Inferior parietal cortex (tissue), 1 donor: Measurements from ENCODE around the gene STX8.
A peak's percentile ranks its signal among the peaks of the same experiment; 100 is the strongest.
"Not testable (repeated sequence)": the region's sequence is repeated elsewhere in the genome, so short reads cannot be mapped to it uniquely, and the experiment has no call there.

Experiments
- DNase-seq: peaks from one replicate; pipeline ENCODE4 v3.0.0-alpha.2; 2016; ENCODE audit errors: extremely low spot score

The STX8 gene

DNA sequence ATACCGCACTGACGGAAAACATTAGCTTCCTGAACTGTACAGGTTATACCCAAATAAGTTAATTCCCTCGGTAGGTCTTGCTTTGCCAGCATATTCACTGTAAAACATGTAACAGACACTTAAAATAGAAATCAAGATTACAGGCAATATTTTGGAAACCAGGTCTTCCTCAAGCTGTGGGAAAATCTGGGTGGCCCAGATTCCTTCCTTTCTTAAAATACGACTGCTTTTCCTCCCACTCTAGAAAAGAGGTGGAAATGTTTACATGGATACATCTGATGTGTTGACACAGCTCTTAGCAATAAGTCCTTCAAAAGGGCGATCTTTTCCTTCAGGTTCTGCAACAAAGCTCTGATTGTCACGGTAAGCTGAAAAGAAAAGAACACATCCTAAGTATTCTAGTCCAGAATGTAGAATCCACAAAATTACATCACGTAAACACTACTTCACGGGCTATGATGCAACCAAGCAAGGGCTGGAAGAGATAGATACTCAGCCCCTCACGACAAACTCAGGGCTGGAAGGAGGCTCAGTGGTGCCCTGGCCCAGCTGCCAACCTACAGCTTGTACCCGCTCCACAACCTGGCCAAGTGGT lies 18.4 kb downstream of the STX8 start:
- DNase-seq, result peak; percentile 13

DNA sequence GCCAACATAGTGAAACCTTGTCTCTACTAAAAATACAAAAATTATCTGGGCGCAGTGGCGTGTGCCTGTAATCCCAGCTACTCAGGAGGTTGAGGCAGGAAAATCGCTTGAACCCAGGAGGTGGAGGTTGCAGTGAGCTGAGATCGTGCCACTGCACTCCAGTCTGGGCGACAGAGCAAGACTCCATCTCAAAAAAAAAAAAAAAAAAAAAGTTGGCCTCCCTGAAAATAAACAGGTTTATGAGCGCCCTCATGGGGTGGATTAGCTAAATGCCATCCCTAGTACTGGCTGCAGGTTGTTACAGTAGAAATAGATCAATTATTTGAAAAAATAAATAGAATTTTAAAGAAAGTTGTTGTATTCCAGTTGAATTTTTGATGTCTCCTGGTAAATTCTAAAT lies 20.9 kb downstream of the STX8 start:
- DNase-seq, result not testable (repeated sequence)

DNA sequence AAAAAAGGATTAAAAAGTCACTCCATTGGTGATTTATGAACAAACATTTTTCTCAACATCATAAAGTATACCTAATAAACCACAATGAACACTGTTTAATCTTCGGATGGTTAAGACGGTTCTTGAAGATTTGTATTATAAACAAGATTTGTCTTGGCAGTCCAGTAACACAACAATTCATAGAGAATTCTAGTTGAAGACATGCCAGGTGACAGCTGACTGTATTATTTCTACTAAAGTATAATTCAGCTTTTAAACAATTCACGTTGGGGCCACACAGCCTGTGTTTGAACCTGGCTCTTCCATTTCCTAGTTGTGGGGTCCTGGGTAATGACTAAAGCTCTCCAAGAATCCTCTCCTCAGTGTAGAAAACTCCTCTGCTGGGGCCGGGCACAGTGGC lies 22.0 kb downstream of the STX8 start:
- DNase-seq, result no peak

GRCh38 chr17:9553181-9553580 lies 22.4 kb downstream of the STX8 start:
- no peak for DNase-seq

GRCh38 chr17:9549215-9549614 lies 26.4 kb downstream of the STX8 start:
- DNase-seq, result no peak

GRCh38 chr17:9544221-9544620 lies 31.4 kb downstream of the STX8 start:
- DNase-seq, result no peak

DNA sequence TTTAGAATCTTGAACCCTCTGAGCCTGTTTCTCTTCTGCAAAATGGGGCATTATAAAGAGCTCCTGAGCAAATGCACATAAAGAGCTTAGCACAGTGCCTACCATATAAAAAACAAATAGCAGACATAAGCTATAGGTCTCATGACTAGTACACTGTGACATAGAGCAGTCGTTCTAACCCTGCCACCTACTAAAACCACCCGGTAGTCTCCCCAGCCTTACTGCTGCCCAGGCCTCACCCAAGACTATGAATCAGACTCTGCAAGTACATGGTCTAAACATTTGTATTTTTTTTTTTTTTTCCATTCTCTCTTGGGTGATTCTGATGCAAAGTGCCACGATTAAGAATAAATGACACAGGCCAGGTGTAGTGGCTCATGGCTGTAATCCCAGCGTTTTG lies 33.9 kb downstream of the STX8 start:
- DNase-seq, result no peak

GRCh38 chr17:9538626-9539025 lies 37.0 kb downstream of the STX8 start:
- no peak for DNase-seq

GRCh38 chr17:9537177-9537776 lies 38.3 kb downstream of the STX8 start:
- DNase-seq, result no peak

DNA sequence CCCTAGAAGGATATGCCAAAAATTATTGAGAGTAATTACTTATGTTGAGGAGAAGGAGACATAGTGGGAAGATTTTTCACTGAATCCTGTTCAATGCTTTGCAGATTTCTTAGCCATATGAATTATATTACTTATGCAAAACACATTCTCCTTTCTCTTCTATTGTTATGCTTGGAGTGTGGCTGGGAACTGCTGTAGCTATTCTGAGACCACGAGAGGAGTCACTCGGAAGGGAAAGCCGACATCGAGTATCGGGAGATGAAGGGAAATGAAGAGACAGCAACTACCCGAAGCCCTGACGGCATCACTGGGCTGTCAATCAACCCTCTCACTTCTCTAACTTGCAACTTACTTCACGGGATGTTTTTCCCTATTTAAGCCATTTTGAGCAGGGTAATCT lies 39.6 kb downstream of the STX8 start:
- DNase-seq, result no peak

DNA sequence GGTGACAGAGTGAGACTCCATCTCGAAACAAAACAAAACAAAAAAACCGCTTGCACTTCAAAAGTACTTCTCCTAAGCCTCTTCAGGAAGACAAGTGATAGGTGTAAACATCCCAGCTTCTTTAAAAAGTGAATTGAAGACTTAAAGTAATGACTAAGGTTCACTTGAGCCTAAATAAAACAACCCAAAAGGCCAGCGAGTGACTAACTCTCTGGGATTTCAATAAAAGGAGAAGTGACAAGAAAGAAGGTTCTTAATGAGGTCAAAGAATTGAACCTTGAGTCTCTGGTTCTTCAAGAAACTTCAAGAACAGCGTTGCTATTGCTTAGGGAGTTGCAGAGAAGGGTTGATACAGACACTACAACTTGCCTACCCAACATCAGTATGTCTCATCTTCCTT lies 42.2 kb downstream of the STX8 start:
- no peak for DNase-seq

DNA sequence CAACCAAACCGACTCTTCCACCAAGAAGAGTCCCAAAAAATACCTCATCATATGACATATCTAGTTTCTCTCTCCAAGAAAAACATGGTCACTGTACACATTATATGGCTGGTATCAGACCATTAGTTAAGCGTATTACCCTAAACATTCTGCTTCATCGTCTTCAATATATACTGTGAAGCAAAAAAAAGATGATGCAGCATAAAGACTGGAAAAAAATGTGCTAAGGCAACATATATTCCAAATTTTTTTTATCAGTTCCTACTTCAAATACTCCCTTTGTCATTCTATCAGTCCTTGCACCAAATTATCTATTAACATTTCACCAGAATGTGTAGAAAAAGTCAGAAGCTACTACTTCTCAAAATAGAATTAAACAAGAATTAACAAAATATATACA lies 42.9 kb downstream of the STX8 start:
- no peak for DNase-seq

- no peak for DNase-seq
Measured at GRCh38 chr17:9531034-9531433, 44.6 kb downstream of the STX8 start.

DNA sequence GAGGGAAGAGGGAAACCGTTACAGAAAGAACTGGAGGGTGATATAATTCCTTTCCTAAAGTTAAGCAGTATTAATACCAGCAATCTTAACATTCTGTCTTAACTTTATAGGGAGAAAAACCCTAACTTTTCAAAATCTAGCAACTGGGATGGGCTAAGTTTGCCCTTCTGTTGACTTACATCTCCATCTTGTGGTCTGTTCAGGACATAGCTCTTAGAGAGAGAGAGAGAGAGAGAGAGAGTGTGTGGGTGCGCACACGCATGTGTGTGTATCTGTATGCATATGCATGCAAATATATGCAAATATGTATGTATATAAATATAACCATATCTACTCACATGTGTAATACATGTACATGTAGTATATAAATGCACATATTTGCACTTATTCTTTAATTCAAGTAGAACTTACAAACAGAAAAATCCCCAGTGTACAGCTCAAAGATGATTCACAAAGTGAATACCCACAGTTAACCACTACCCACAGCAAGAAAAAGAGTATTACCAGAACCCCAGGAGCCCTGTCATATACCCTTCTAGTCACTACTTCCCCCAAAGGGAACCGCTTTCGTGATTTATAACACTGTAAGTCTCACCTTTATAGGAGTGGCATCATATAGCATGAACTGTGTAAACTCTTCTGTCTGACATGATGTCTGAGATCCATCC lies 46.5 kb downstream of the STX8 start:
- peak; percentile 36 for DNase-seq

GRCh38 chr17:9527788-9528187 lies 47.8 kb downstream of the STX8 start:
- DNase-seq, result no peak

DNA sequence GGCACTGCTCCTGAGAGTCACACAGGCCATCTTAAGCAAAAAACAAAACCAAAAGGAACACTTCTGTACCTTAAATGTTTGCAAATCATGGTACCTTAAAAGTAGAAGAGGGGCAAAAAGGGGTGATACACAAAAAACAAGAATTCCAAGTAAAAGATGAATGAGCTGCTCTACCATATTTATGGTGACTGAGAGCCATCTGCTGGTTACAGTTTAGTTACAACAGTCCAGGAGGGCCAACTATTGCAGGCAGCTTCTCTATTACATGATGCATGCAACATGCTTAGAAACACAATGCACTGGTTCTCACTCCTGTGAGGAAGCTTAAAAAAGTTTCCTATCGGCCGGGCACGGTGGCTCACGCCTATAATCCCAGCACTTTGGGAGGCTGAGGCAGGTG lies 53.5 kb downstream of the STX8 start:
- DNase-seq, result peak; percentile 82

GRCh38 chr17:9521062-9521461 lies 54.6 kb downstream of the STX8 start:
- no peak for DNase-seq

DNA sequence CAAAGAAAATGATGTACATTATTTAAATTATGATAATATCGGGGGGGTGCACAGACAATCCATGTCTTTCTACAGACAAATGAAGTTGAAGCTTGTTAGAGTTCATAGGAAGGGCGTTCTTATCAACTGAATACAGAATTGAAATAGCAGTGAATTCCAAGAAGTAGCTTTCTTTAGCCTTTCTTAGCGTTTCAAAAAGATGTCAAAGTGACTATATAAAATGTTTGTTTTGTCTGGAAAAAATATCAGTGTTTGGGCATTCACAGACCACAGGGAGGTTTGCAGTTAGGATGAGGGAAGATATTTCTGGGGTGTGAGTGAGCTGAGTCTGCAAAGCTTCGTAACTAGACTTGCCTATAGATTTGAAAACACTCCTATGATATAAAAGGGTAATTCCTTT lies 55.0 kb downstream of the STX8 start:
- no peak for DNase-seq

DNA sequence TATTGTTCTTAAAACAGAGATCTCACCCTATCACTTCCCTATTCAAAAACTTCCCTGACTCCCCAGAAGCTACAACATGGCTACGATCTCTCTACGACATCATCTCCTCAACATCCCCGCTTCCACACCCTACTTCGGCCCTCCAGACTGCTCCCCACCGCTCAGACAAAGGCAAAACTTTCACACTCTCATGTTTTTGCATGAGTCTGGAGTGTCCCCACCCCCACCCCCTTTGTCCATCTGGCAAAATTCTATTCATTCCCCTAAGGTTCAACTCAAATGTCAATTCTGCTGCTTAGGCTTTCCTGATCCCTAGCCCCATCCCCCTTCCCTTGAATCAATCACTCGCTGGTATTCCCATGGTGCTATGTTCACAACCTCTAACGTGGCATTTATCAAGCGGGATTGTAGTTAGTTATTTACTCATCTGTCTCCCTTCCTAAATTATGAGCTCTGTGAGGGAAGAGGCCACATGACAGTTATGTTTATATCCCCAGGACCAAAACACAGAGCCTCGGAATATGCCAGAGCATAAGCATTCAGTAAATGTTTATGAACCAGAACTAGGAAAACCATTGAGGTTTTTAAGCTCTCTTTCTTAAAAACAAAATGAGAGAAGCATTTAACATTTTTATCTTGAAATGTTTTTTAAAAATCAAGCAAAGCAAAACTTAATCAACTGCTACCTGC lies 55.9 kb downstream of the STX8 start:
- DNase-seq, result no peak

DNA sequence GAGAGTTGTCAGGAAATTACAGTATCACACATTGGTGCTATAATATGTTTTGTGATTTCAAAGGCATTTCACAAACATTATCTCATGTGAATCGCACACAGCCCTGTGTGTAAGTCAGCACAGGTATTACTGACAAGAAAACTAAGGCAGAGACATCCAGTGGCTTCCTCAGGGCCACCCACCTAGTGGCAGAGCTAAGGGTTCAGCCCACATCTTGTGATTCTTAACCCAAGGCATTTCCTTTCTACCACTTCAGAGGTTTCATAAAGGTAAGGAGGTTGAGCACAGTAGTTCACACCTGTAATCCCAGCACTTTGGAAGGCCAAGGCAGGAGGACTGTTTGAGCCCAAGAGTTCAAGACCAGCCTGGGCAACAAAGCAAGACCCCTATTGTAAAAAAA lies 58.2 kb downstream of the STX8 start:
- DNase-seq, result no peak

GRCh38 chr17:9513266-9513665 lies 62.4 kb downstream of the STX8 start:
- no peak for DNase-seq

DNA sequence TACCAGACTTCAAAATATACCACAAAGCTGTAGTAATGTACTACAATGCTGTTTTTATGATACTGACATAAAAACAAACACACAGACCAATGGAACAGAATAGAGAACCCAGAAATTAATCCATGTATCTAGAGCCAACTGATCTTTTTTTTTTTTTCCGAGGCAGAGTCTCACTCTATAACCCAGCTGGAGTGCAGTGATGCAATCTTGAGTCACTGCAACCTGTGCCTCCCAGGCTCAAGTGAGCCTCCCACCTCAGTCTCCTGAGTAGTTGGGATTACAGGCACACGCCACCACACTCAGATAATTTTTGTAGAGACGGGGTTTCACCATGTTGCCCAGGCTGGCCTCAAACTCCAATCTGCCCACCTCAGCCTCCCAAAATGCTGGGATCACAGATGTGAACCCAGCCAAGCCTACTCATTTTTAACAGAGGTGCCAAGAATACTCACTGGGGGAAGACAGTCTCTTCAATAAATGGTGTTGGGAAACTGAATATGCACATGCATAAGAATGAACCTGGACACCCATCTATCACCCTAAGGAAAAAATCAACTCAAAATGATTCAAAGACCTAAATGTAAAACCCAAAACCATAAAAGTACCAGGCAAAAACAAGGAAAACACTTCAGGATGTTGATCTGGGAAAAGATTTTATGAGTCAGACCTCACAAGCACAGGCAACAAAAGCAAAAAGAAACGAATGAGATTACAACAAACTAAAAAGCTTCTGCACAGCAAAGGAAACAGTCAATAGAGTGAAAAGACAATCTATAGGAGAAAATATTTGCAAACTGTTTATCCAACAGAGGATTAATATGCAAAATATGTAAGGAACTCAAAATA lies 63.1 kb downstream of the STX8 start:
- no peak for DNase-seq
